Head of caudate nucleus (tissue), 42 donors: ENCODE measurements around the gene CCDC92B.

ENCODE experiments used
- DNase-seq, 42 donors: peaks; one replicate each; pipeline versions ENCODE4 v3.0.0 to v3.0.0-alpha.2; 2020 to 2021; ENCODE audit warnings: mixed read lengths in 7 of 42
- intact Hi-C: fragments of 100-400 bp; cut with DNase I; formaldehyde crosslinking; loops from one replicate; pipeline ENCODE4 v1.15.0; 2022

Gene CCDC92B

DNA sequence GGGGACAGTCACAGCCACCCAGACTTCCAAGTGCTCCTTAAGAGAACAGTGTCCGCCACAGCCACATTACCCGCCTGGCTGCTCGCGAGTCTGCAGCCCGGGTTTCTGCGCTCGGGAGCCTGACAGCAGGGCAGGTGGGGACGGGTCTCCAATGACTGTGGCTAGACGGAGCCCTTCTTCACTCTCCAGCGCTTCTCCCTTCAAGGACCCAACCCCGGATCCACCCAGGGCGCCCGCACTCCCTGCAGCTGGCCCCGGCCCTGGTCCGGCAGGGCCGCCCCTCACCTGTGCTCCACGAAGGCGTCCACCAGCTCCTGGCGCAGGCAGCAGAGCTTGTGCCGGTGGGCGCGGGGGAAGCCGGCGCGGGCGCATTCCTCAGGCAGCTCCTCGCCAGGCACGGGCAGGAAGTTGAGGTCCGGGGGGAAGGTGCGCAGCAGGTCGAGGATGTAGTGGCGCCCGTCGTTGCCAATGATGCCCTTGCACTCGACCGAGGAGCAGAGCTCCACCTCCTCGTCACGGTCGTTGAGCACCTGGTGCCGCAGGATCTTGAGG, 51.8 kb downstream of the CCDC92B start:
- DNase-seq, result peak in 12 of 42 donors; percentile 4 to 33 (median 11)
- intact Hi-C loops, result no loop called here

DNA sequence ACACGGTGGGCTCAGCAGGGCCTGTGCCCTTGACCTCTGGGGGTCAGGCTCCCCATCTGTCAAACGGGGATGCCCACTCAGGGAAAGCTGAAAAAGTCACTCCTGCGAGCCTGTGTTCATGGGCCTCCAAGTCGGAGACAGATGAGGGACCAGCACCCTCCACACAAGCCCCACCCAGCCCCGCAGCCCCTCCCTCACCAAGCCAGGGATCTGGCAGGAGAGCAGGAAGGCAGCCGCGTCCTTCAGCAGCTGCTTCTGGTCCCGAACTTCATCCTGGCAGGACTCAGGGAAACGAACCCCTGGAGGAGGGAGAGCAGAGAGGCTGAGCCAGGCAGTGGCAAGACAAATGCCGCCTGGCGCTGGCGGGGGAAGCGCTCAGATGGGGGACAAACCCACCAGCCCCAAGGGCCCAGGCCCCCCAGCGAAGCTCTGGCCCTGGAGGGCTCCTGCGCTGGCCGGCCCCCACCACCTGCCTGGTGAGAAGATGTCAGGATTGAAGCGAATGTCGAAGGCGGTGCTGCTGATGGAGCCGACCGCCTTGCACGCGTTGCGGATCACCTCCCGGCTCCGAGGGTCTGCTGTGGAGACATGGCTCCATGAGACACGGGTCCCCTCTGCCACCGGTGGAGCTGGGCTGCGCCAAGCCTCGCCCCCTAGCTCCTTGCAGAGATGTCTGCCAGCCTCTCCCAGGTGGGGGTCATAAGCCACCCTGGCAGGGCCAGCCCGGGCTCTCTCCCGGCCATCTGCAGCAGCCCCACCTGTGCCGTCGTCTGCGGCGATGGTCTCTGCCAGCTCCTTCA, 53.3 kb downstream of the CCDC92B start:
- DNase-seq, result peak in 12 of 42 donors; percentile 4 to 35 (median 12)
- intact Hi-C loops, result no loop called here

DNA sequence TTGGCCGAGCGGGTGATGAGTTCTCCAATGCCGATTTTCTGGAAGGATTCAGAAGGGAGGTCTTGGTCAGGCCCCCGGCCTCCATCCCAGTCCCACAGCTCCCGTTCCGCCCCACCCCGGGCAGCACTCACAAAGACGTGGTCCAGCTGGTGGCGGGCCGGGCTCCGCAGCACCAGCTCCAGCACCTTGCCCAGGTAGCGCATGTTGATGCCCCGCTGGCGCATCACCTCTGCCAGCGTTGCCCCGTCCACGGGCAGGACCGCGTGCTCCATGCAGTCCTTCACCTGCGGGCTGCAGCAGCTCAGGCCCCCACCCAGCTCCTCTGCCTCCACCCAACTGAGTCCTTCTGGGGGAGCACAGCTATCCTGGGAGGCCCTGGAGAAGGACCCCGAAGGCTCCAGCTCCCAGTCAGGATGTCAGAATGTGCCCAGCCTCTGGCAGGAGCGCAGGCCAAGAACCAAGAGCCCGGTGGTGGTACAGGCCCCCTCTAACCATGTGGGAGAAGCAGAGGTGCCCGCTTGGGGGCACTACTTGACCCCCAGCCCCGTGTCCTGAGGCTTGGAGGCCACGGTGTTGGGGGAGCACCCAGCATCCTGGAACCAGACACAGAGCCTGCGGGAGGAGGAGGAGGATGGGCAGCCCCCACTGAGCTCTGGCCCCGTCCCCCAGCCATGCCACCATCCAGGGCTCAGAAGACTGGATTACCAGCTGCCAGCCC, 54.0 kb downstream of the CCDC92B start:
- peak in 14 of 42 donors; percentile 3 to 23 (median 10) for DNase-seq
- intact Hi-C loops, result no loop called here

DNA sequence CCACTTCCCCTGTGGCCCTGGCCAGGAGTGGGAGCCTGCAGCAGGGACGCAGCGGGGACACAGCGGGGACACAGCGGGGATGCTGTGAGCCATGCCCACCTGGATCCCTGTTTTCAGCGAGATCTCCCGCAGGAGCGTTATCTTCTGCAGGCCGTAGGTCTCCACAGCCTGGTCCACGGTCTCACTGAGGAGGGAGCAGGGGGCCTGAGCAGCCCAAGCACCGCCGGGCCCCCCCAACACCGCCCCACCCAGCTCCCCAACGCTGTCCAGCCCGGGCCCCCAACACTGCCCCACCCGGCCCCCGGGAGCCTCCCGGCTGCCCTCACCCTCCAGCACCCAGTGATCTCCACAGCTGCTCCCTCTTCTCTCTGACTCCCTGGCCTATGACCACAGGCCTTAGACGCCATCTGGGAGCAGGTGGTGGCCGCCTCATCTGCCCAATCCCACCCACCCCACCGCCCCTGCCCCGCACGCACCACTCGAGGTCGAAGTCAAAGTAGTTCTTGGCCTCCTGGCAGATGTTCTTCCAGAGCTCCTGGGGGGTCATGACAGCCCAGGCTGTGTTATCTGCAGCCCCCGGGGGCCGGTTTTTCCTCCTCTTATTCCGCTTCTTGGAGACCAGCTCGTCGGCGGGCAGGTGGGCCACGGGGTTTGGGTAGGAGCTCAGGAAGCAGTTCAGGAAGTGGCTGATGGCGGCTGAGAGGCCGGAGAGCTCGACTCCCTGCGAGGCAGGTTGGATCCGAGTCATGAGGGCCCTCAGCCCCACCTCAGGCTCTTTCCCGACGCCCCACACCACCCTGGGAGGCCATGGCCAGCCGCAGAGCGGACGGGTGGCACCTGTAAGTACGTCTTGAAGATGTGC, 54.8 kb downstream of the CCDC92B start:
- intact Hi-C loops, result no loop called here
- peak in 14 of 42 donors; percentile 1 to 30 (median 8) for DNase-seq

DNA sequence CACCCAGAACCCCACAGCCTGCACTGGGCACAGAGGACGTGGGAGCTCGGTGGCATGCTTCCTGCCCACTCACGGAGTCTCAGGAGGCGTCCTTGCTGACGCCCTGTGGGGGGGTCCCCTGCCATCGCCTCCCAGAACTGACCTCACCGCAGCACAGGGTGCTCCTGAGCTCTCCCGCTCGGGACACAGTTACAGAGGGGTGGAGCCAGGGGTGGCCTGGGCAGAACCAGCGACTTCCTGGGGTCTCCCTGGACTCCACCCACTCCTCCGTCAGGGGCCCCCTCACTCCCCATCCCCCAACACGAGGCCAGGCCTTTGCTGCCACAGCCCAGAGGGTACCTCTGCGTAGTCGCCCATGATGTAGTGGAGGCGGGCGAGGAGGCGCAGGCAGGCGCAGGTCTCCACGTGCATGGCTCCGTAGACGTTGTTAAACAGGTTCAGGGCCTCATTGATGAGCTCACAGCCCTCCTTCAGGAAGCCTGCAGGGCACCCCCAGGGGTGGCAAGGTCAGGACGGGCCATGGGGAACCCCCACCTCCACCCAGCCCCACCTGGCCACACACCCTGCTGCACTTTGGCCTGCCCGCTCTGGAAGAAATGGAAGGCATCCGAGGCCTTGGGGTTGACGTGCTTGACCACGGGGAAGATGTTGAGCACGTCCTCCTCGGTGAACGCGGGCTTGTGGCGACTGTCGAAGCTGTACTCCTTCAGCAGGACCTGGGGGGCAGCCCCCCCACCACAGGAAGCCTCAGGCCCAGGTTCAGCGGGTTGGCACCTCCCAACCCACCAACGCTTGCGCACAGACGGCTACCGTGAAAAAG, 55.7 kb downstream of the CCDC92B start:
- peak in 16 of 42 donors; percentile 2 to 30 (median 10) for DNase-seq

DNA sequence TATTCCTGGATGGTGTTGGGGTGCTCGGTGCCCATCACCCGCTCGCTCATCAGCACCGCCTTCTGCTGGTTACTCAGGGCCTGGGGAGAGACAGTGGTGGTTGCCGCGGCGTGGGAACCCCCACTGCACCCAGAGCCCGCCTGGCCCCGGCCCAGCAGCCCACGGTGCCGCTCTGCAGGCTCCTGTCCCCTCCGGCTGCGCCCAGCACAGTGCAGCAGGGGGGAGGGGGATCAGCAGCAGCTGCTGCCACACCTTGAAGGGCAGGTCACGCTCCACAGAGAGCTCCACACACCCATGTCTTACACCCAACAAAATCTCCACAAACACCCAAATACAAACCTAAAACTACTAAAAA, 56.7 kb downstream of the CCDC92B start:
- intact Hi-C loops, result no loop called here
- peak in 4 of 42 donors; percentile 5 to 14 (median 8) for DNase-seq

More for the DNA sequence above, 55.7 kb downstream of the CCDC92B start:
- intact Hi-C loops, result no loop called here

DNA sequence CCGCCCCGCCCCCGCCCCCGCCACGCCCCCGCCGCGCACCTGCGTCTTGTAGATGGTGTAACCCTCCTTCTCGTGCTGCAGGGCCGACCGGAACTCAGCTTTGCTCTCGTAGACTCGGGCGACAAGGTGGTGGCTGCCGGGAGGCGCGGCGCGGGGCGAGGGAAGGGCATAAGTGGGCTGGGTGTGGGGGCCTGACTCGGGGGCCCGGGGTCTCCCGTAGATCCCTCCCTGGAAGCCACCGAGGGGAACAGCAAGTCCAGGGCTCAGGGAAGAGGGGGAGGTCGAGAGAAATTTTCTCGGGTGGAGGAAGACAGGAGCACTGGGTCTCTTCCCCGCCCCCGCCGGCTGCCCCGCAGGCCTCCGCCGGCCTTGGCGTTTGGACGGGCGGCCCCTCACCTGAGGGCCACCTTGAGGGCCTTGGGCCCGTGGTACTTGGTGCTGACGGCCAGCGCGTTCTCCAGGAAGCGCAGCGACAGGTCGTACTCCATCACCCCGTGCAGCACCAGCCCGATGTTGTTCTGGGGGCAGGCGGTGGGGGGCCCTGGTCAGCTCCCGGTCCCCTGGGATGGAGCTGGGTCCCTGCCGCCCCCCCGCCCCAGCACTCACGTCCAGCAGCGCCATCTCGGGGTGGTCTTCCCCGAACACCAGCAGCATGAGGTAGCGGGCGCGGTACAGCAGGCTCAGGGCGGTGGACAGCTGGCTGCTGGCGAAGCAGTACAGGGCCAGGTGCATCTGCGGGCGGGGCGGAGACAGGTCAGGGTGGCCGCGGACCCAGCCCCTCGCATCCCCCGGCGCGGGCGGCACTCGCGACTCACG, 57.3 kb downstream of the CCDC92B start:
- peak in 16 of 42 donors; percentile 2 to 34 (median 8) for DNase-seq
- intact Hi-C loops, result no loop called here

DNA sequence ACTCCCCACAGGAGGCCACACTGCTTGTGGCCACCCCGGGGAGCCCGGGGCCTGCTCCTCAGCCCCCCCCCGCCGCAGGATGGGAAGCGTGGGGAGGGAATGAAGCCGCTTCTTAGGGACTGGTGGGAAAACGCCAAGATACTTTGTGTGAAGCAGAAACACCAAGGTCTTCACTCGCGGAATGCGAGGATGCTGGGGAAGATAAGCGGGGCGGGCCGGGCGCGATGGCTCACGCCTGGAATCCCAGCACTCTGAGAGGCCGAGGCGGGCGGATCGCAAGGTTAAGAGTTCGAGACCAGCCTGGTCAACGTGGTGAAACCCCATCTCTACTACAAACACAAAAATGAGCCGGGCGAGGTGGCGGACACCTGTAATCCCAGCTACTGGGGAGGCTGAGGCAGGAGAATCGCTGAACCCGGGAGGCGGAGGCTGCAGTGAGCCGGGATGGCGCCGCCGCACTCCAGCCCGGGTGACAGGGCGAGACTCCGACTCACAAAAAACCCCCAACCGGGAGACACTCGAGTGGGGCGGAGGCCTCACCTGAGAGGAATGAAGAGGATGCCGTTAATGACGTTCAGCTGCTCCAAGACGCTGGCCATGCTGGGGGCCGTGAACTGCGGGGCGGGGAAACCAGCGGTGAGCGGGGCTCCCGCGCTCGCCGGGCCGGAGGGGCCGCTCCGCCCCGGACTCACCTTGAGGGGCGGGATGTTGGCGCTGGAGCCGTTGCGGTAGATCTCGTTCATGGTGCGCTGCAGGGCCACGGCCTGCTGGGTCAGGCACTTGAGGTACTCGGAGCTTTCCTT, 58.2 kb downstream of the CCDC92B start:
- DNase-seq, result peak in 15 of 42 donors; percentile 4 to 34 (median 11)
- intact Hi-C loops, result no loop called here

DNA sequence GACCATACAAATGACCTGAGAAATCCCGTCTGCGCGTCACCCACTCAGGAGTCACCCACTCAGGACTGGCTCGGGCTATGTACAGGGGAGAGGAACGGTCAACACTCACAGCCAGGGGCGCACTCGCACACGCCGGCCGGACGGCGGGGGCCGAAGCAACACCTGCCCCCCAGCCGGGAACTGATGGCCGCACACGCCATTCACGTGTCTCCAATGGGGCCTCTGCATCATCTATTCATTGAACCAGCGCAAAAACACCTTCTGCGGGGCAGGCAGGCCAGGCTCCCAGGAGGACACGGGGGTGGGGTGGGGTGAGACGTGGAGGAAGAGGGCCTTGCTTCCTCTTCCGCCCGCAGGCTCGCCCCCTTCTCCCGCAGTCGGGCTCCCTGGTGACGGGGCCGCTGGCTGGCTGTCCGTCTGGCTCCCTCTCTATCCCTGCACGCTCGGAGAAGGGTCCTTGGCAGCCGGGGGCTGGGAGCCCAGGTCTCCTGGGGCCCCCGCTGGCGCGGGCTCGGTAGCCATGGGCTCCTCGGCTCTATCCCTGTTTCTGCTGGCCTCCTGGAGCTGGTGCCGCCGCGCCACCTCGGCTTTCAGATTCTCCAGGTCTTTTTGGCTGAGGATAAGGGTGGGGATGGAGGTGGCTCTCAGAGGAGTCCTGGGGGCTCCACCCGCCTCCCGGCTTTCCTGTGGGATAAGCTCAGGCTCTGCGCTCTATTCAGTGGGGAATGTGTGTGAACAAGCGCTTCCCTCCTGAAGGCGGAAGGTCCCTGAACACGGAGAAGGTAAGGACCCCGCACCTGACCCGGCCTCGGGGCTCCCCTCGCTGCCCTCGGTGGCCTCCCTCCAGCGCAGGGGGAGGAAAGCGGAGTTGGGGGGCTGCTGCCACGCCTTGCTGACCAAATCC, 59.0 kb downstream of the CCDC92B start:
- peak in 12 of 42 donors; percentile 4 to 36 (median 17) for DNase-seq
- intact Hi-C loops, result no loop called here

DNA sequence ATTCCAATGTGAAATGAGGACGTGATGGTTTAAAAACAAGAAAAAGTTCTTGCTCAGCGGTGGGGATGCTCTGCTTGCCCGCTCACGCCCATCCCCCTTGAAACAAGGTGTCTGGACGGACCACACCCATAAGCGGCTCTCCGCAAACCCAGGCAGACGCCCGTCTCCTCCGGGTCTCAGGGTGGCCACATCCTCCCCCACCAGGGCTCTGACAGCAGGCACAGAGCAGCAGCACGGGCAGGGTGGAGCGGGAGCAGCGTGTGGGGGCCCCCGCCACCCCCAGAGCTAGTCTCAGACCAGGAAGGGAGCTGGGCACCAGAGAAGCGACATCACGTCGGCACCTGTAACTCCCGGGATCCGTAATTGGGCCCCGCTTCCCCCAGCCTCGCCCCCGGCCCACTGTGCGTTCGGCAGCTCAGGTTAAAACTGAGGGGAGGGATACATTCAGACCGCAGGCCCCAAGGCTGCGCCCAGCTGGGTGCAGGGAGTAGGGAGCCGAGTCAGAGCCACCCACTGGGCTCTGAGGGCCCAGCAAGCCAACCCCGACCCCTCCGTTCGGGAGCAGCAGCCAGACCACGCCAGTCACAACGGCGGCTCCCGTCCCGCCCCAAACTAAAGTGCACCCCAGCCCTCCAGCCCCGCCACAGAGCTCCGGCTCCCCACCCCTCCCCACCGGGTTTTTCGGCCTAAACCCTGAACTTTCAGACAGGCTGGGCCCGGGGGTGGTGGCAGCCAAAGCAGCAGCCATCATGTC, 59.9 kb downstream of the CCDC92B start:
- intact Hi-C loops, result no loop called here
- peak in 12 of 42 donors; percentile 8 to 43 (median 24) for DNase-seq

DNA sequence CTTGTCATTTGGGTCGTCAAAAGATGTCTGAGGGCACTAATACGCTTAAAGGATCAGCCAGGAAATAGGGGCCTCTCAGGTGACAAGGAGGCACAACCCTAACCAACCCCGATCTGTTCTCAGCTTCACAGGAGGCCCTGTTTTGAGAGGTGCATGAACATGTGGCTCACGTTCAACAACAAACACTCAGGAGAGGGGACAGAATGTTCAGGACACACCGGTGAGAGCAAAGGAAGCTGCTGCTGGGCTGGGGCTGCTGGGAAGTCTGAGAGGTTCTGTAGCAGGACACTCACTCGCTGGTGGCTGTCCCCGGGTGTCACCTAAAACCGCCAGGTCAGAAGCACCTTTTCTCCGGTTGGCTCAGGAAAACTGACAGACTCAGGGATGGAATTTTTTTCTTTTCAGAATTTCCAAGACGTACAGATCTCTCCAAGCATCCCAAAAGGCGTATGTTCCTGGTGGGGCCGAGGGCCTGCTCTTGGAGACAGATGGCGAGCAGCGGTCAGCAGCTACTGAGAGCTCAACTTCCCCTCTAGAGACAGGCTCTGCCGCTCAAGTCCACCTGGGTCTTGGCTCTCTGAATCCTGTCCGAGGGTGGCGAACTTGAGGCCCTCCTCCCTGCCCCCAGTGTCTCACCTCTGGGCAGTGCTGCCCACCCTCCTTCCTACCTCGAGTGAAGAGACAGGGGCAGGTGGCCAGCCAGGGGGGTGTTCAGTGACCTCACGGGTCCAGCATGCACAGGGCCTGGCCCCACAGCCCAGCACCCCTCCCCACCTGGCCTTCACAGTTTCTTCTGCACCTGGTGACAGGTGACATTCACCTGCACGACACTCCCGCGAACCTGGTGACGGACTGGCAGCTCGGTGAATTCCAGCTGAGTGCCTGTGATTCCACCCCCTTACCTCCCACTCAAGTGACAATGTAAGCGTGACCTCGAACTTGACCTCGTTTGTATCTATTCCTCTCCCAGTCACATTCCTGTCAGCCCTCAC, 60.8 kb downstream of the CCDC92B start:
- DNase-seq, result peak in 14 of 42 donors; percentile 6 to 49 (median 29)
- intact Hi-C loops, result no loop called here

DNA sequence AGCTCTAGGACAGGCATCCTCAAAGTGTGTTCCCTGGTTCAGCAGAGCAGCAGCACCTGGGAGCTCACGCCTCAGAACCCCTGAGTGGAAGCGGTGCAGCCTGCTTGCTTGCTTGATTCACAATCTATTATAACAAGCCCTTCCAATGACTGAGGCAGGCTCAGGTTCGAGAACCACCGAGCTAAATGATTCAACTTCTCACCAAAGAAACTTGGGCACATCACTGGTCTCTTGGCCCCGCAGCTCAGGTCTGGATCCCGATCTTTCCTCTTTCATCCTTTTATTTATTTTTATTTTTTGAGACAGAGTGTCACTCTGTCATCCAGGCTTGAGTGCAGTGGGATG, 62.4 kb downstream of the CCDC92B start:
- intact Hi-C loops, result no loop called here
- peak in 2 of 42 donors; percentile 8 to 28 for DNase-seq

DNA sequence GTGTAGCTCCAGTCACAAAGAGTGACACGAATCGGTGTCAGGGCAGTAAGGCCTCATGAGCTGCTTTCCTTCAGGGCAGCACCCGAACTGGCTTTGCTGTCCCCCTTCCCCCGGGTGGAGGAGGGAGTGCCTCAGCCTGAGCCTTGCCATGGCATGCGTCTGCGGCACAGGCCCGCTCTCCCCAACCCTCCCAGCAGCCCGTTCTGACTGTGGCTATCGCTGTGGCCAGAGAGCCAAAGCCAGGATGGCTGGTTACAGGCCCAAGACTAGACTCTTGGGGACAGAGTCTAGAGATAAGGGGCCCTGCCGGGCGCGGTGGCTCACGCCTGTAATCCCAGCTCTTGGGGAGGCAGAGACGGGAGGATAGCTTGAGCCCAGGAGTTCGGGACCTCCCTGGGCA, 63.8 kb downstream of the CCDC92B start:
- intact Hi-C loops, result no loop called here
- peak in 8 of 42 donors; percentile 8 to 45 (median 27) for DNase-seq

DNA sequence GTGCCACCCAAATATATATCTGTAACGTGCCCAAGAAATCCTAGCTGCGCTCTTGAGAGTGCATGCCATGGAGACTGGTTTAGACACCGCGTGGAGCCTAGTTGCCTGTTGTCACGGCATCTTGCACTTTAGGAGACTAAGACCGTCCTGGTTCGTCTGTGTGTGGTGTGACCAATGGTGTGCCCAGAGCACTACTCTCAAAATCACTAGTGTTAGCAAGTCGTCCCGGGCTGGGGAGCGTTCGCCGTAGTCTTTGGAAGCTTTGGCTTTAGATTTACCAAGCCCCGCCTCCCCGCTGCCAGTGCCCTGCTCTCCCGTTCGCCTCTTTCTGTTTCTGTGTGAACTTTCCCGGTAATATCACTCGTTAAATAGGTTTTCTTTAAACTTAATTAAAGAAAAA, 64.9 kb downstream of the CCDC92B start:
- intact Hi-C loops, result no loop called here
- DNase-seq, result peak in 4 of 42 donors; percentile 15 to 34 (median 26)
